BLaER1 treated with 17β-estradiol and CSF1 and Interleukin-3, amounts not matched to agents 10 nM and 100 nM (cell line): ENCODE data around the gene HGF.

Source experiments
- H3K27ac ChIP-seq, 11 experiments: shearing (Covaris generic); formaldehyde crosslinking; 2 replicates each; pipeline ENCODE4 v1.8.1; 2022
- H3K27me3 ChIP-seq, 11 experiments: shearing (Covaris generic); formaldehyde crosslinking; 2 replicates each; pipeline ENCODE4 v1.8.1; 2022
- H3K36me3 ChIP-seq, 11 experiments: shearing (Covaris generic); formaldehyde crosslinking; 2 replicates each; pipeline ENCODE4 v1.8.1; 2022
- H3K4me1 ChIP-seq, 10 experiments: shearing (Covaris generic); formaldehyde crosslinking; 2 replicates each; pipeline ENCODE4 v1.8.1; 2022
- H3K4me2 ChIP-seq, 11 experiments: shearing (Covaris generic); formaldehyde crosslinking; 2 replicates each; pipeline ENCODE4 v1.8.1; 2022
- H3K4me3 ChIP-seq, 10 experiments: shearing (Covaris generic); formaldehyde crosslinking; 2 replicates each; pipeline ENCODE4 v1.8.1; 2022
- H3K9ac ChIP-seq, 11 experiments: shearing (Covaris generic); formaldehyde crosslinking; 2 replicates each; pipeline ENCODE4 v1.8.1; 2022
- H3K9me3 ChIP-seq, 11 experiments: shearing (Covaris generic); formaldehyde crosslinking; replicated peaks in 1 of 11; 2 replicates each; pipeline ENCODE4 v1.8.1; 2022
- H4K20me1 ChIP-seq, 11 experiments: shearing (Covaris generic); formaldehyde crosslinking; 2 replicates each; pipeline ENCODE4 v1.8.1; 2022
- Cebpa-rat ChIP-seq, 11 experiments: shearing (Covaris generic); IDR thresholded peaks; 2 replicates each; pipeline ENCODE4 v1.8.1; 2022

HGF gene

GRCh38 chr7:81676105-81676811, 93.6 kb downstream of the HGF start:
- peak in 3 of 11 experiments; percentile 18 to 47 (median 24); a peak in 2 of 22 replicates for TF ChIP-seq Cebpa-rat (IDR thresholded peaks at IDR 0.05)
- H3K4me2 ChIP-seq: peak overlapping the region; percentile 65 to 89 (median 77)

GRCh38 chr7:81674431-81674830, 95.4 kb downstream of the HGF start:
- peak overlapping the region; percentile 15 to 82 (median 55); a peak in 21 of 22 replicates for H3K4me2 ChIP-seq
- no peaks in the 10 kb centered on the region for H3K27me3 ChIP-seq
- no peaks in the 10 kb centered on the region for H4K20me1 ChIP-seq
- peak overlapping the region in 1 of 11 experiments; percentile 10; a peak in 1 of 22 replicates for H3K27ac ChIP-seq
- no peak overlapping the region for H3K4me3 ChIP-seq
- no peak overlapping the region for H3K9ac ChIP-seq
- TF ChIP-seq Cebpa-rat (IDR thresholded peaks at IDR 0.05): no peak
- H3K4me1 ChIP-seq: peaks cover 25 to 50% (median 41%) of the 10 kb centered on the region in 10 experiments
- H3K9me3 ChIP-seq: peaks cover 0 to 9% (median 4%) of the 10 kb centered on the region in 11 experiments; a peak in 6 of 22 replicates
- H3K36me3 ChIP-seq: no peaks in the 10 kb centered on the region

More at GRCh38 chr7:81676105-81676811, 93.6 kb downstream of the HGF start:
- Histone ChIP-seq H3K9me3 (peaks cover 0 to 9% (median 4%) of the 10 kb centered on the region in 11 experiments; a peak in 6 of 22 replicates), H3K27ac (peak overlapping the region; percentile 8 to 84 (median 65); a peak in 21 of 22 replicates), H3K36me3 (no peaks in the 10 kb centered on the region), H3K27me3 (no peaks in the 10 kb centered on the region), H3K4me1 (peaks cover 25 to 50% (median 44%) of the 10 kb centered on the region in 10 experiments), H4K20me1 (no peaks in the 10 kb centered on the region), H3K4me3 (peak overlapping the region in 7 of 10 experiments; percentile 2 to 34 (median 27); a peak in 9 of 20 replicates), H3K9ac (peak overlapping the region in 8 of 11 experiments; percentile 5 to 58 (median 29); a peak in 9 of 22 replicates)

- Histone ChIP-seq H3K4me3 (no peak overlapping the region), H3K36me3 (no peaks in the 10 kb centered on the region), H3K27me3 (no peaks in the 10 kb centered on the region), H3K4me2 (peak overlapping the region in 3 of 11 experiments; percentile 19 to 60 (median 26); a peak in 3 of 22 replicates), H3K27ac (no peak overlapping the region), H4K20me1 (no peaks in the 10 kb centered on the region), H3K9ac (no peak overlapping the region), H3K4me1 (peaks cover 25 to 50% (median 41%) of the 10 kb centered on the region in 10 experiments), H3K9me3 (peaks cover 0 to 11% (median 4%) of the 10 kb centered on the region in 11 experiments; a peak in 6 of 22 replicates)
- no peak for TF ChIP-seq Cebpa-rat (IDR thresholded peaks at IDR 0.05)
Measured at GRCh38 chr7:81672872-81673271, 97.0 kb downstream of the HGF start.

GRCh38 chr7:81669476-81670105, 100.3 kb downstream of the HGF start:
- no peaks in the 10 kb centered on the region for H3K36me3 ChIP-seq
- H3K9me3 ChIP-seq: peaks cover 0 to 11% (median 4%) of the 10 kb centered on the region in 11 experiments; a peak in 6 of 22 replicates
- no peak overlapping the region for H3K27ac ChIP-seq
- H4K20me1 ChIP-seq: no peaks in the 10 kb centered on the region
- TF ChIP-seq Cebpa-rat (IDR thresholded peaks at IDR 0.05): no peak
- no peak overlapping the region for H3K4me3 ChIP-seq
- H3K27me3 ChIP-seq: no peaks in the 10 kb centered on the region
- peaks cover 5 to 23% (median 14%) of the 10 kb centered on the region in 10 experiments; a peak in 19 of 20 replicates for H3K4me1 ChIP-seq
- H3K9ac ChIP-seq: no peak overlapping the region
- H3K4me2 ChIP-seq: no peak overlapping the region

GRCh38 chr7:81666209-81666608, 103.6 kb downstream of the HGF start:
- H3K9me3 ChIP-seq: 0 out of 22 replicates have a peak, but pooled peaks cover 0 to 5% (median 0%) of the 10 kb centered on the region in 11 experiments
- no peaks in the 10 kb centered on the region for H3K36me3 ChIP-seq
- no peaks in the 10 kb centered on the region for H3K27me3 ChIP-seq
- H3K9ac ChIP-seq: no peak overlapping the region
- no peaks in the 10 kb centered on the region for H4K20me1 ChIP-seq
- no peak overlapping the region for H3K4me2 ChIP-seq
- no peak overlapping the region for H3K27ac ChIP-seq
- TF ChIP-seq Cebpa-rat (IDR thresholded peaks at IDR 0.05): no peak
- peaks cover 7 to 16% (median 10%) of the 10 kb centered on the region in 10 experiments; a peak in 15 of 20 replicates for H3K4me1 ChIP-seq
- H3K4me3 ChIP-seq: no peak overlapping the region

GRCh38 chr7:81665236-81665635, 104.6 kb downstream of the HGF start:
- H3K4me3 ChIP-seq: no peak overlapping the region
- no peaks in the 10 kb centered on the region for H3K36me3 ChIP-seq
- H3K9ac ChIP-seq: no peak overlapping the region
- H3K4me1 ChIP-seq: peaks cover 7 to 16% (median 10%) of the 10 kb centered on the region in 10 experiments; a peak in 15 of 20 replicates
- H3K27me3 ChIP-seq: no peaks in the 10 kb centered on the region
- H3K9me3 ChIP-seq: 0 out of 22 replicates have a peak, but pooled peaks cover 0 to 5% (median 0%) of the 10 kb centered on the region in 11 experiments
- TF ChIP-seq Cebpa-rat (IDR thresholded peaks at IDR 0.05): no peak
- H4K20me1 ChIP-seq: no peaks in the 10 kb centered on the region
- no peak overlapping the region for H3K4me2 ChIP-seq
- H3K27ac ChIP-seq: no peak overlapping the region

GRCh38 chr7:81664304-81664703, 105.5 kb downstream of the HGF start:
- Histone ChIP-seq H3K9ac (no peak overlapping the region), H3K4me3 (no peak overlapping the region), H3K27me3 (no peaks in the 10 kb centered on the region), H3K36me3 (no peaks in the 10 kb centered on the region), H4K20me1 (no peaks in the 10 kb centered on the region), H3K27ac (no peak overlapping the region), H3K9me3 (peaks cover 0 to 10% (median 0%) of the 10 kb centered on the region in 11 experiments; a peak in 4 of 22 replicates), H3K4me2 (peak overlapping the region; percentile 19 to 45 (median 40); a peak in 19 of 22 replicates), H3K4me1 (peaks cover 7 to 16% (median 10%) of the 10 kb centered on the region in 10 experiments; a peak in 15 of 20 replicates)
- no peak for TF ChIP-seq Cebpa-rat (IDR thresholded peaks at IDR 0.05)

- TF ChIP-seq Cebpa-rat (IDR thresholded peaks at IDR 0.05): no peak
- H3K36me3 ChIP-seq: no peaks in the 10 kb centered on the region
- H3K4me2 ChIP-seq: peak overlapping the region in 1 of 11 experiments; percentile 25; a peak in 1 of 22 replicates
- H3K4me1 ChIP-seq: peaks cover 7 to 16% (median 10%) of the 10 kb centered on the region in 10 experiments; a peak in 15 of 20 replicates
- peaks cover 0 to 15% (median 0%) of the 10 kb centered on the region in 11 experiments; a peak in 5 of 22 replicates for H3K9me3 ChIP-seq
- H3K27ac ChIP-seq: no peak overlapping the region
- no peaks in the 10 kb centered on the region for H3K27me3 ChIP-seq
- no peak overlapping the region for H3K4me3 ChIP-seq
- no peaks in the 10 kb centered on the region for H4K20me1 ChIP-seq
- no peak overlapping the region for H3K9ac ChIP-seq
Measured at GRCh38 chr7:81662531-81662930, 107.3 kb downstream of the HGF start.
